Esophagus squamous epithelium (tissue), 4 donors: ENCODE data around the gene SLC35D2.

Experiments used
- CTCF ChIP-seq, 6 experiments: fragments of 450-650 bp in 4 of 6; fragments of 200-600 bp in 2 of 6; sonication (generic) in 2 of 6; IDR thresholded peaks; one replicate each; pipeline ENCODE4 v1.5.1; 2016 to 2019; ENCODE audit warnings: antibody characterized with exemption in 6 of 6, mild to moderate bottlenecking in 4 of 6, moderate library complexity in 4 of 6
- POLR2A ChIP-seq, 4 donors: fragments of 450-650 bp; IDR thresholded peaks; one replicate each; pipeline ENCODE4 v1.6.1; 2017; ENCODE audit warnings: antibody characterized with exemption in 4 of 4, mild to moderate bottlenecking in 4 of 4, moderate library complexity in 3 of 4

GRCh38 chr9:96323169-96323568, 60.3 kb downstream of the SLC35D2 start:
- no peak for TF ChIP-seq POLR2A (IDR thresholded peaks at IDR 0.05)
- TF ChIP-seq CTCF (IDR thresholded peaks at IDR 0.05): no peak
